Stomach (tissue), 9 donors: ENCODE results near the gene TMEM43. TPM values are rescaled to one million over a fixed set of nuclear protein-coding genes. Genes with fewer than 3 reads are reported as not detected.
"Not testable (repeated sequence)": the region's sequence is repeated elsewhere in the genome, so short reads cannot be mapped to it uniquely, and the experiment has no call there.

Experiments used
- DNase-seq, 2 donors: peaks; one replicate each; pipeline versions ENCODE4 v3.0.0 to v3.0.0-alpha.2; 2013 to 2019
- H3K27ac ChIP-seq, 5 donors: fragments of 200-600 bp in 4 of 5; sonication (generic) in 4 of 5; one replicate each; pipeline ENCODE4 v1.5.1; 2013 to 2019; ENCODE audit warnings: mild to moderate bottlenecking in 1 of 5, moderate library complexity in 1 of 5
- H3K27me3 ChIP-seq, 3 donors: fragments of 200-600 bp; sonication (generic); one replicate each; pipeline ENCODE4 v1.5.1; 2017 to 2019; ENCODE audit warnings: mixed run types in 1 of 3
- H3K36me3 ChIP-seq, 4 donors: fragments of 200-600 bp; sonication (generic); 1 replicate in 3 of 4; 2 replicates in 1 of 4; pipeline ENCODE4 v1.5.1; 2016 to 2019
- H3K4me1 ChIP-seq, 4 donors: fragments of 200-600 bp; sonication (generic); one replicate each; pipeline ENCODE4 v1.5.1; 2016 to 2019
- H3K4me3 ChIP-seq, 4 donors: fragments of 200-600 bp; sonication (generic) in 3 of 4; one replicate each; pipeline ENCODE4 v1.5.1; 2016 to 2019; ENCODE audit warnings: mild to moderate bottlenecking in 1 of 4
- H3K9me3 ChIP-seq, 4 donors: fragments of 200-600 bp; sonication (generic); one replicate each; pipeline ENCODE4 v1.5.1; 2016 to 2019
- CTCF ChIP-seq, 7 experiments: fragments of 450-650 bp in 4 of 7; fragments of 200-600 bp in 3 of 7; sonication (generic) in 3 of 7; IDR thresholded peaks; one replicate each; pipeline ENCODE4 v1.5.1; 2016 to 2019; ENCODE audit warnings: antibody characterized with exemption in 7 of 7, control low read depth in 2 of 7, mild to moderate bottlenecking in 1 of 7
- EP300 ChIP-seq: sonication (generic); formaldehyde crosslinking; IDR thresholded peaks from one replicate; pipeline ENCODE4 v1.6.1; 2017; ENCODE audit warnings: antibody characterized with exemption
- POLR2A ChIP-seq, 4 donors: fragments of 450-650 bp; IDR thresholded peaks; one replicate each; pipeline ENCODE4 v1.6.1; 2016; ENCODE audit warnings: antibody characterized with exemption in 4 of 4, control low read depth in 2 of 4, mild to moderate bottlenecking in 1 of 4, moderate library complexity in 1 of 4
- POLR2AphosphoS5 ChIP-seq, 3 donors: sonication (generic); formaldehyde crosslinking; IDR thresholded peaks; one replicate each; pipeline ENCODE4 v1.6.1; 2016; ENCODE audit warnings: antibody characterized with exemption in 3 of 3
- WGBS, 5 donors: extraction: QIAGEN DNeasy Blood & Tissue Kit in 3 of 5; methylation state at CpG; one replicate each; pipeline versions ENCODE4 v1.1.5 to v1.1.7; 2013 to 2018; 5-methylcytosine and 5-hydroxymethylcytosine counted together
- intact Hi-C: fragments of 100-400 bp; cut with DNase I; formaldehyde crosslinking; loops from one replicate; pipeline ENCODE4 v1.15.1; 2023; ENCODE audit warnings: low total_unique reads
- polyA plus RNA-seq, 3 donors: library from polyadenylated mRNA; stranded (reverse); fragments of 200-250 nt; gene quantifications; one replicate each; pipeline ENCODE4 v1.2.3, GENCODE V29; 2013
- total RNA-seq, 5 donors: library from RNA; depleted of rRNA; stranded (reverse); fragments of >200 nt; gene quantifications; one replicate each; pipeline versions ENCODE4 v1.1.0 to v1.2.3, GENCODE V29; 2014 to 2016
- donor health status: healthy with polysubstance abuse.
- donor health status: Bipolar disorder and iron deficiency.
- donor health status: healthy.

The TMEM43 gene
- total and polyA plus RNA-seq, 8 donors, result 12.6 to 67.4 (median 37.3) TPM

- no peak overlapping the region for H3K27ac ChIP-seq
- WGBS, 5 donors, result 81 to 89% (median 84%) methylated on average over 2 of the region's 2 CpGs
- H3K4me1 ChIP-seq, result peaks cover 15 to 38% (median 29%) of the 10 kb centered on the region in 4 donors
These were observed 5.2 kb upstream of the TMEM43 start for GRCh38 chr3:14119651-14120050.

GRCh38 chr3:14120111-14120920, 4.5 kb upstream of the TMEM43 start:
- DNase-seq, result no peak
- Histone ChIP-seq H3K9me3 (no peaks in the 10 kb centered on the region), H3K4me1 (peaks cover 15 to 38% (median 29%) of the 10 kb centered on the region in 4 donors), H3K4me3 (no peak overlapping the region), H3K27ac (no peak overlapping the region), H3K36me3 (peaks cover 6 to 43% (median 34%) of the 10 kb centered on the region in 4 donors), H3K27me3 (no peaks in the 10 kb centered on the region)
- intact Hi-C loops, result loop anchor here (10.0 kb wide), 1 partner anchor 54 kb away; the partner anchor contains the start of genes LSM3 and XPC
- TF ChIP-seq POLR2A (IDR thresholded peaks at IDR 0.05), result no peak
- no peak for TF ChIP-seq EP300
- no peak for TF ChIP-seq CTCF (IDR thresholded peaks at IDR 0.05)
- TF ChIP-seq POLR2AphosphoS5 (IDR thresholded peaks at IDR 0.05), result no peak
- 93 to 97% (median 94%) methylated on average over 11 of the region's 11 CpGs for WGBS, 5 donors

More at GRCh38 chr3:14119651-14120050, 5.2 kb upstream of the TMEM43 start:
- no peak overlapping the region for H3K4me3 ChIP-seq
- no peak for DNase-seq
- intact Hi-C loops, result loop anchor here (10.0 kb wide), 1 partner anchor 55 kb away; the partner anchor contains the start of genes LSM3 and XPC
- no peaks in the 10 kb centered on the region for H3K9me3 ChIP-seq
- H3K36me3 ChIP-seq, result peaks cover 6 to 49% (median 41%) of the 10 kb centered on the region in 4 donors
- H3K27me3 ChIP-seq, result no peaks in the 10 kb centered on the region
- no peak for TF ChIP-seq POLR2AphosphoS5 (IDR thresholded peaks at IDR 0.05)
- TF ChIP-seq POLR2A (IDR thresholded peaks at IDR 0.05), result no peak
- no peak for TF ChIP-seq EP300
- no peak for TF ChIP-seq CTCF (IDR thresholded peaks at IDR 0.05)

GRCh38 chr3:14120921-14121448, 3.9 kb upstream of the TMEM43 start:
- not testable (repeated sequence) for H3K27me3 ChIP-seq, H3K27ac ChIP-seq, DNase-seq, H3K9me3 ChIP-seq, H3K4me3 ChIP-seq
- 90 to 98% (median 96%) methylated on average over 2 of the region's 2 CpGs for WGBS, 5 donors
- H3K4me1 ChIP-seq, result peaks cover 21 to 44% (median 32%) of the 10 kb centered on the region in 4 donors
- peaks cover 1 to 36% (median 27%) of the 10 kb centered on the region in 4 donors for H3K36me3 ChIP-seq
- intact Hi-C loops, result loop anchor here (10.0 kb wide), 1 partner anchor 54 kb away; the partner anchor contains the start of genes LSM3 and XPC

GRCh38 chr3:14121859-14122258, 3.0 kb upstream of the TMEM43 start:
- no peaks in the 10 kb centered on the region for H3K9me3 ChIP-seq
- no peak for DNase-seq
- 90 to 97% (median 91%) methylated on average over 5 of the region's 5 CpGs for WGBS, 5 donors
- peaks cover 0 to 28% (median 21%) of the 10 kb centered on the region in 4 donors for H3K36me3 ChIP-seq
- intact Hi-C loops, result loop anchor here (10.0 kb wide), 1 partner anchor 53 kb away; the partner anchor contains the start of genes LSM3 and XPC
- no peak overlapping the region for H3K4me3 ChIP-seq
- TF ChIP-seq EP300 (no peak), POLR2AphosphoS5 (IDR thresholded peaks at IDR 0.05) (no peak), POLR2A (IDR thresholded peaks at IDR 0.05) (no peak), CTCF (IDR thresholded peaks at IDR 0.05) (no peak)
- no peaks in the 10 kb centered on the region for H3K27me3 ChIP-seq
- H3K27ac ChIP-seq, result no peak overlapping the region
- peaks cover 30 to 52% (median 40%) of the 10 kb centered on the region in 4 donors for H3K4me1 ChIP-seq
